LHCN-M2 (cell line): Measurements from ENCODE around the gene IZUMO1. TPM values are rescaled to one million over a fixed set of nuclear protein-coding genes. Genes with fewer than 3 reads are reported as not detected.
"Not testable (repeated sequence)": the region's sequence is repeated elsewhere in the genome, so short reads cannot be mapped to it uniquely, and the experiment has no call there.

Source experiments
- DNase-seq: peaks from one replicate; pipeline ENCODE4 v3.0.0-alpha.2; 2012; ENCODE audit warnings: low read depth
- polyA plus RNA-seq: library from polyadenylated mRNA; unstranded; fragments of >200 nt; gene quantifications from one replicate; pipeline ENCODE4 v1.2.1, GENCODE V29; 2012; ENCODE audit warnings: missing spikeins
- total RNA-seq: library from RNA; depleted of rRNA; stranded (reverse); fragments of >200 nt; gene quantifications from 2 replicates; pipeline ENCODE4 v1.2.3, GENCODE V29; 2014; rRNA removed

The IZUMO1 gene
- total RNA-seq, result not detected in 2 replicates
- not detected for polyA plus RNA-seq

- peak; percentile 68 for DNase-seq
Observed at GRCh38 chr19:48746738-48747575, at the start of gene IZUMO1. Gene IZUMO1, minus strand, starts transcription at chr19:48746909. Its CDS starts 1,050 bp downstream, at chr19:48745859.

- DNase-seq, result no peak
Observed at GRCh38 chr19:48795685-48796070, 49.0 kb upstream of the IZUMO1 start.

GRCh38 chr19:48795055-48795684 is 48.5 kb upstream of the IZUMO1 start:
- DNase-seq, result peak; percentile 94

- no peak for DNase-seq
Observed at GRCh38 chr19:48794291-48794690, 47.6 kb upstream of the IZUMO1 start.

- no peak for DNase-seq
Observed at GRCh38 chr19:48793271-48793670, 46.6 kb upstream of the IZUMO1 start.

GRCh38 chr19:48787331-48787730 is 40.6 kb upstream of the IZUMO1 start:
- DNase-seq, result not testable (repeated sequence)

- not testable (repeated sequence) for DNase-seq
Observed at GRCh38 chr19:48786422-48786821, 39.7 kb upstream of the IZUMO1 start.

- DNase-seq, result no peak
Observed at GRCh38 chr19:48784527-48784926, 37.8 kb upstream of the IZUMO1 start.

- DNase-seq, result peak; percentile 46
Observed at GRCh38 chr19:48780631-48781391, 34.1 kb upstream of the IZUMO1 start.

GRCh38 chr19:48779636-48780035 is 32.9 kb upstream of the IZUMO1 start:
- DNase-seq, result no peak

- no peak for DNase-seq
Observed at GRCh38 chr19:48777720-48778119, 31.0 kb upstream of the IZUMO1 start.

GRCh38 chr19:48777139-48777538 is 30.4 kb upstream of the IZUMO1 start:
- no peak for DNase-seq

- DNase-seq, result no peak
Observed at GRCh38 chr19:48772503-48772953, 25.8 kb upstream of the IZUMO1 start.

GRCh38 chr19:48770734-48771472 is 24.2 kb upstream of the IZUMO1 start:
- no peak for DNase-seq

GRCh38 chr19:48770266-48770665 is 23.6 kb upstream of the IZUMO1 start:
- DNase-seq, result peak; percentile 91

- DNase-seq, result no peak
Observed at GRCh38 chr19:48768994-48769713, 22.4 kb upstream of the IZUMO1 start.

GRCh38 chr19:48768171-48768753 is 21.6 kb upstream of the IZUMO1 start:
- DNase-seq, result not testable (repeated sequence)

GRCh38 chr19:48765816-48766215 is 19.1 kb upstream of the IZUMO1 start:
- DNase-seq, result not testable (repeated sequence)

- no peak for DNase-seq
Observed at GRCh38 chr19:48760504-48761205, 13.9 kb upstream of the IZUMO1 start.

GRCh38 chr19:48757741-48758144 is 11.0 kb upstream of the IZUMO1 start:
- DNase-seq, result no peak
